HG03139 (cell line): ENCODE results near the gene DNAH17.

ENCODE experiments used
- ATAC-seq: cut with Tn5 transposase; IDR thresholded peaks from one replicate; pipeline ENCODE4 v1.9.1; 2021; ENCODE audit not compliant: unreplicated experiment

Gene DNAH17

DNA sequence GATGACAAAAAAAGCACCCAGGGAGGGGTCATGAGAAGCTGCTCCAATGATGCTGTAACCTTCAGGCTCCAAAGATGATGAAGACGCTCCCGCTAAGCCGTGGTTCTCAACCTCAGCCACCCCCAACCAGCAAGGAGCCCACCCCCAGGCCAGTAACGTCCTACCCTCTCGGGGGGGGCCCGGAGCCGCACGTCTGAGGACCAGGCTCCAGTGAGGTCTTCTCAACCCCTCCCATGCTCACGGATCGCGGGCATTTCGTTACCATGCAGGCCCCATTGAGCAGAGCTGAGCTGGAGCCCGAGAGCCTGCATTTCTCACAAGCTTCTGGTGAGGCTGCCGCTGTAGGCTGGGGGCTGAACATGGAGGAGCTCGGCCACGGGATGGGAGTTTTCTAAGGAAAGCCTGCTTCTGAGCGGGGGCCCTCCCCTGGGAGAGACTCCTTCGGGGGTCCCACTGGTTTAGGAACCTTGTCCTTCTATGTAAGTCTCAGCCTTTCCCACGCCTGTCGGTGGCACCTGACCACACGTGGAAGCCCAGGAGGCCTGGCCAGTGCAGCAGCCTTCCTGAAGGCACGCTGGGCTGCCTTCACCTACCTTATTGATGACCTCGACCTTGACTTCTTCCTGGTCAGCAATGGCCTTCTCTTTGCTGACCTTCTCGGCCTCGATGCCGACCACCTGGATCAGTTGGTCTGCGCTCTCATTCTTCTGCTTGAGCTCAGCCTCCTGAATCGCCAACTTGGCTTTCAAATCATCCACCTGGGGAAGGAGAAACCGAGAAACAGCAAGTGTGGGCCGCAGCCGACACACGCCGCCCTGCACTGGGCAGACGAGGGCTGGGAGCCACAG lies 116.0 kb downstream of the DNAH17 start:
- ATAC-seq = no peak

DNA sequence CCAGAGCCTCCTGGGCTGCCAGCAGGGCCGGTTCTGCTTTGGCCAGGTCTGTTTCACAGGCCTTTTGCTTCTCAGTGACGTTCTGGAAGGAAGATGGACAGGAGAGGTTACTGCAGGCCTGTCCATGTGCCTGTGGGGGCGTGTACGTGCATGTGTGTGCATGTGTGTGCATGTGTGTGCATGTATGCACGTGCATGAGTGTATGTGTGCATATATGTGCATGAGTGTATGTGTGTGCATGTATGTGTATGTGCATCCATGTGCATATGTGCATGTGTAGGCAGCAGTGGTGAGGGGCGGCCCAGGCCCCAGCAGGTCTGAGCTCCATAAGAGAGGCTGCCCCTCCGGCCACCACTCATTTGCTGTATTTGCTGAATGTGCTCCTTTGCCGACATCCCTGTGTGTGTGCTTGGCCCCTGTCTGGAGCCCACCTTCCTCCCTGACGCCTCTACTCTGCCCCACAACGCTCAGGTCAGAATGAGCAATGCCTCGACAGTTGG lies 117.0 kb downstream of the DNAH17 start:
- no peak for ATAC-seq

- ATAC-seq = no peak
Measured at GRCh38 chr17:78459696-78460095, 117.5 kb downstream of the DNAH17 start.

GRCh38 chr17:78458736-78459335 lies 118.4 kb downstream of the DNAH17 start:
- no peak for ATAC-seq

GRCh38 chr17:78458091-78458490 lies 119.1 kb downstream of the DNAH17 start:
- no peak for ATAC-seq

GRCh38 chr17:78454346-78454745 lies 122.8 kb downstream of the DNAH17 start:
- no peak for ATAC-seq

DNA sequence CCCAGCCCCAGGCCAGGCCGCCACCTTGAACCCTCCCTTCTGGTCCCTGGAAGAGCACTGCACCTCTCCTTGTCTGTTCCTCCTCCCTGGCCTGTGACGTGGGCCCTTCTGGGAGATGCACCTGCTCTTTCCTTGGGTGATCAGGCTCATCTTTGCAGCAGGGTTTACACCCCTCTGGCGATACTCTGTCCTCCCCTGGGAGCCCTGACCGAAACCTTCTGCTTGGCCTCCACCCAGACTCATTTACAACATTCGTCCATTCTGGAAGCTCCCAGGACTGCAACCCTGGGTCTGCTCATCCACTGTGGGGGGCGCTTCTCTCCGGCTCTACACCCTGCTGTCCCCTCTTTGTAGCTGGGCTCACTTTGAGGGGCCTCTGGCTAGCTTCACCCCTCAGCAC lies 125.4 kb downstream of the DNAH17 start:
- ATAC-seq = no peak

GRCh38 chr17:78450696-78451345 lies 126.4 kb downstream of the DNAH17 start:
- ATAC-seq = no peak

DNA sequence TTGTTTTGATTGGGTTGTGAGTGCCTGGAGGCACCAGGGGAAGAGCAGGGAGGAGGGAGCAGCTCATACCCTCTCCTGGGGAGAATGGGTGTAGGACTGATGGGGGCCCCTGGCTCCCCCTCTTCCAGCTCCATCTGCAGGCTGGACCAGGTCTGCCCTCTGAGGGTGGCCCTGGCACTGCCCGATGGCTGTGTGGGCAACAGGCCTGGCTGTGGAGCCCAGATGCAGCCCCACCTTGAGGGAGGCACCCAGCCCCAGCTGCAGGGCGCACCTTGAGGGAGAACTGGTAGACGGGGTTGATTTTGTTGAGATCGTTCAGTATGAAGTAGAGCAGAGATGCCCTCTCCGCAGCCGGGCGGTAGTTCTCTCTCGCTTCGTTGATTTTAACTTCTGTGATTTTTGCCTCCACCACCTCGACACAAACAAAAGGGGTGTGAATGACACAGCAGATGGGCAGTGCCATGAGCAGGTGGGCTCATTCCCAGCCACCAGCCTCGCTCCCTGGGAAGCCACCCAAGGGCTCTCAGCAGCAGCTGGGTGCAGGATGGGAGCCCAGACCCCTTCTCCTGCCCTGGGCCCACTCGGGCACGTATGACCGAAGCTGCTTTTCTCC lies 127.1 kb downstream of the DNAH17 start:
- no peak for ATAC-seq

DNA sequence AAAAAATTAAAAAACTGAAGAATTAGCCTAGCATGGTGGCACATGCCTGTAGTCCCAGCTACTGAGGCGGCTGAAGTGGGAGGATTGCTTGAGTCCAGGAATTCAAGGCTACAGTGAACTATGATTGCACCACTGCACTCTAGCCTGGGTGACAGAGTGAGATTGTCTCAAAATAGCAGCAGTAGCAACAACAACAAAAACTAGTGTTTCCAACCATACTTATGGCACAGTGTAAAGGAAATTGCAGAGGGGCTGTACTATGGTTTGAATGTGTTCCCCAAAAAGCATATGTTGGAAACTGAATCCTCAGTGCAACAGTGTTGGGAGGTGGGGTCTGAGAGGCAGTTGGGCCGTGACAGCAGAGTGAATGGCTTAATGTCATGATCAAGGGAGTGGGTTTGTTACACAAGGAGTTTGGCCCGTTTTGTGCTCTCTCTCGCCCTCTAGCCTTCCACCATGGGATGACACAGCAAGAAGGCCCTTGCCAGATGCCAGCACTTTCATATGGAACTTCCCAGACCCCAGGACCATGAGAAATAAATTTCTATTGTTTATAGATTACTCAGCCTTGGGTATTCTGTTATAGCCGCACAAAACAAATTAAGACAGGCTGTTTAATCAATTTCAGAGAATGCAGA lies 128.7 kb downstream of the DNAH17 start:
- no peak for ATAC-seq

- no peak for ATAC-seq
Measured at GRCh38 chr17:78446833-78447232, 130.4 kb downstream of the DNAH17 start.

GRCh38 chr17:78444392-78444791 lies 132.8 kb downstream of the DNAH17 start:
- ATAC-seq = no peak

DNA sequence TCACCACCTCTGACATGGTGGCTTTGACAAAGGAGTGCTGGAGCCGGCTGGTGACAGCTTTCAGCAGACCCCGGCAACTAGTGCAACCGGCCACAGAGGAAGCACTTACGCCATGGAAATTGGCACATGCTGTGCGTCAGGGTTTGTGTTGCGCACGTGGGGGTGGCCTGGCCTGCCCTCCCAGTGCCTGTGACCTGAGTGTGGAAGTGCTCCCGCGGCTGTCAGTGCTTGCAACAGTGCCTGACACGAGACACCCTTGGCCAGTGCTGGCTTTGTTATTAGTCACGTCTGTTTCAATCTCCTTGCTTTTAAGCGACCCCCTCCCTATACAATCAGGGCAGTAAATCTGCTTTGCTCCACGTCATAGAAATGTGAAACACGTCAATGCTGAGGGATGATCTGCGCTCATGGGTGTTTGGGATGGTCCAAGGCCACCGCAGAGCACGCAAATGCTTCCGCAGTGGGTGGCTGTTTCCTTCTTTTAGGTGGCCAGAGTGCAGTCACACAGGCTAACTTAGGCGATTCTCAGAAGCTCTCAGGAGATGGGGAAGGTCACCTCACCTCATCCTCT lies 134.5 kb downstream of the DNAH17 start:
- ATAC-seq = no peak

- ATAC-seq = no peak
Measured at GRCh38 chr17:78441271-78441971, 135.8 kb downstream of the DNAH17 start.

- no peak for ATAC-seq
Measured at GRCh38 chr17:78438694-78439325, 138.4 kb downstream of the DNAH17 start.

DNA sequence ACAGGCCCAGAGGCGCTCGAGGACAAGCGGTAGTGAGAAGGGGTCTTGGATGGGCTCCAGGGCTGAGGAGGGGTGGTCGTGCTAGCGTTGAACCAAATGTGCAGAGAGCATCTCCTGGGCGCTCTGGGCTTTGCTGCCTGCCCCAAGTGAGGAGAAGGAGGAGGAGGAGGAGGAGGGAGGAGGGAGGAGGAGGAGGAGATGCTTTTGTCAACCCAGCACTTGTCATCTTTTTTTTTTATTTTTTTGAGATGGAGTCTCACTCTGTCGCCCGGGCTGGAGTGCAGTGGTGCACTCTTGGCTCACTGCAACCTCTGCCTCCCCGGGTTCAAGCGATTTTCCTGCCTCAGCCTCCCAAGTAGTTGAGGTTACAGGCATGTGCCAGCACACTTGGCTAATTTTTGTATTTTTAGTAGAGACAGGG lies 138.9 kb downstream of the DNAH17 start:
- no peak for ATAC-seq

DNA sequence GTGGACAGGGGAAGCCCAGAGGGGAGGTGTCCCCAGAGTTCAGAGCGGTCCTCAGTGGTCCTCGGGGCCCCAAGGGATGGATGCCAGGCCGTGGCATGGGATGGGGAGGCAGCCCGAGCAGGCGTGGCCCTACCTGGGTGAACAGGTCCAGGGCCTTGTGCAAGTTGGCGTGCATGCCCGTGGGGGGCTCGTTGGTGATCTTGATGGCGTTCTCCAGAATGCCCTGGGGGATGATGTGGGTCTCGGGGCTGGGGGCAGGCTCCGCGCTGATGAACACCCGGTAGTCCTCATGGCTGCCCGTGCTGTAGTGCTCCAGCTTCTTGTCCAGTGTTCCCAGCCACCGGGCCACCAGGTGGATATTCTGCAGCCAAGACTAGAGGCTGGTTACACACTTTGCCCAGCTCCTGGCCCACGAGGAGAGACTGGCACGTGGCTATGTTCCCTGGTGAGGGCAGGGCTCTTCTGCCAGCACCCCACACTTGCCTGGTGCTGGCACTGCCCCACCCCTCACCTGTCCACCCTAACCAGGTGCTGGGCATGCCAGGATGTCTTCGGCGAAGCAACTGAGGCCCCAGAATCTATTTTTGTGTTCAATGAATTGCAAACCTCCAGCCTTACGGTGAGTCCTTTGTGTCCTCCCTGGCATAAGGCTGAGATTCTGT lies 139.6 kb downstream of the DNAH17 start:
- ATAC-seq = no peak

DNA sequence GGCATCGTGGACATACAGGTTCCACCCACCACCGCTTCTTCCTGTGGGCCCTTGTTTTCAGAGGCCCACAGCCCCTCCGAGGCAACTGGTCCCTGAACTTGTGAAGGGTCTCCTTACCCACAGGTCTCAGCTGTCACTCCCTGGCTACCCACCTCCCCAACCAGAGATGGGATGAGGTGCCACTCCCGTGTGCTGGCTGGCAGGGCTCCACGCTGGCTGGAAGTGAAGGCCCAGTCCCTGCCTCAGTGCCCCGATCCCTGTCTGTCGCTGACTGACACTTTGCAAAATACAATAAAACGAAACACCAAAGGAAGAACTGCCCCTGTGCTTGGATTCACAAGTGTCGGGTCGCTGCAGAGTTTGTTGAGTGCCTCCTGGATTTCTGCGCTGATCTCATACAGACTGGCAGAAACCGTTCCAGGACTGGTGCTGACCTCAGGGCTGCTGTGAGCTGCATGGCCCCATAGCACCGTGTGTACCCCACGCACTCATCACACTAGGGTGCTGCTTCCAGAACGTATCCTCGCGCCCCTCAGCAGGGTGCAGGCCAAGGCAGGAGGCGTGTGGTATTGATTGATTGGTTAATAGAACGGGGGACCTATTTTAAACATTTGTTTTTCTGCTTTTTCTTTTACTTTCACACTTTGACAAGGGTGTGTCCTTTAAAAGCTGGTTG lies 141.7 kb downstream of the DNAH17 start:
- no peak for ATAC-seq
